ENCODE data around the gene LMNTD1. TPM values are rescaled to one million over a fixed set of nuclear protein-coding genes. Genes with fewer than 3 reads are reported as not detected.
"Not testable (repeated sequence)": the region's sequence is repeated elsewhere in the genome, so short reads cannot be mapped to it uniquely, and the experiment has no call there.

The LMNTD1 gene
- total RNA-seq, 1 experiment from 2014 or later: not detected

GRCh38 chr12:25493682-25494081, 59.4 kb downstream of the LMNTD1 start:
- Histone ChIP-seq H3K27ac (ENCODE audit: low read depth, low read length, poor library complexity, severe bottlenecking) (no peak overlapping the region), H3K36me3 (ENCODE audit: insufficient read depth, low read length, poor library complexity, severe bottlenecking) (no peaks in the 10 kb centered on the region), H3K4me1 (ENCODE audit: insufficient read depth, low read length, poor library complexity, severe bottlenecking) (no peaks in the 10 kb centered on the region), H3K27me3 (replicated peaks; ENCODE audit: insufficient read depth, low read depth, low read length, poor library complexity) (no peaks in the 10 kb centered on the region), H3K9me3 (ENCODE audit: low read depth, low read length, poor library complexity, severe bottlenecking) (no peaks in the 10 kb centered on the region), H3K4me3 (ENCODE audit: low read depth, low read length, poor library complexity, severe bottlenecking) (no peak overlapping the region)
- intact Hi-C loops (cut with micrococcal nuclease; ENCODE audit: unreplicated experiment): no loop called here
- CTCF ChIA-PET: no interaction called here
- no TSS peak for BruUV-seq (replicated peaks)
- DNase-seq (ENCODE audit: low spot score): no peak
- POLR2A ChIA-PET (ENCODE audit: low non-redundant PET): no interaction called here
- TF ChIP-seq, protein P1, sequence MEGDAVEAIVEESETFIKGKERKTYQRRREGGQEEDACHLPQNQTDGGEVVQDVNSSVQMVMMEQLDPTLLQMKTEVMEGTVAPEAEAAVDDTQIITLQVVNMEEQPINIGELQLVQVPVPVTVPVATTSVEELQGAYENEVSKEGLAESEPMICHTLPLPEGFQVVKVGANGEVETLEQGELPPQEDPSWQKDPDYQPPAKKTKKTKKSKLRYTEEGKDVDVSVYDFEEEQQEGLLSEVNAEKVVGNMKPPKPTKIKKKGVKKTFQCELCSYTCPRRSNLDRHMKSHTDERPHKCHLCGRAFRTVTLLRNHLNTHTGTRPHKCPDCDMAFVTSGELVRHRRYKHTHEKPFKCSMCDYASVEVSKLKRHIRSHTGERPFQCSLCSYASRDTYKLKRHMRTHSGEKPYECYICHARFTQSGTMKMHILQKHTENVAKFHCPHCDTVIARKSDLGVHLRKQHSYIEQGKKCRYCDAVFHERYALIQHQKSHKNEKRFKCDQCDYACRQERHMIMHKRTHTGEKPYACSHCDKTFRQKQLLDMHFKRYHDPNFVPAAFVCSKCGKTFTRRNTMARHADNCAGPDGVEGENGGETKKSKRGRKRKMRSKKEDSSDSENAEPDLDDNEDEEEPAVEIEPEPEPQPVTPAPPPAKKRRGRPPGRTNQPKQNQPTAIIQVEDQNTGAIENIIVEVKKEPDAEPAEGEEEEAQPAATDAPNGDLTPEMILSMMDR (conservative IDR thresholded peaks at IDR 0.05; ENCODE audit: low read depth, low read length): no peak
- no peak for TF ChIP-seq EZH2 (IDR thresholded peaks at IDR 0.05; ENCODE audit: borderline replicate concordance, low read depth, low read length, poor library complexity, severe bottlenecking)

DNA sequence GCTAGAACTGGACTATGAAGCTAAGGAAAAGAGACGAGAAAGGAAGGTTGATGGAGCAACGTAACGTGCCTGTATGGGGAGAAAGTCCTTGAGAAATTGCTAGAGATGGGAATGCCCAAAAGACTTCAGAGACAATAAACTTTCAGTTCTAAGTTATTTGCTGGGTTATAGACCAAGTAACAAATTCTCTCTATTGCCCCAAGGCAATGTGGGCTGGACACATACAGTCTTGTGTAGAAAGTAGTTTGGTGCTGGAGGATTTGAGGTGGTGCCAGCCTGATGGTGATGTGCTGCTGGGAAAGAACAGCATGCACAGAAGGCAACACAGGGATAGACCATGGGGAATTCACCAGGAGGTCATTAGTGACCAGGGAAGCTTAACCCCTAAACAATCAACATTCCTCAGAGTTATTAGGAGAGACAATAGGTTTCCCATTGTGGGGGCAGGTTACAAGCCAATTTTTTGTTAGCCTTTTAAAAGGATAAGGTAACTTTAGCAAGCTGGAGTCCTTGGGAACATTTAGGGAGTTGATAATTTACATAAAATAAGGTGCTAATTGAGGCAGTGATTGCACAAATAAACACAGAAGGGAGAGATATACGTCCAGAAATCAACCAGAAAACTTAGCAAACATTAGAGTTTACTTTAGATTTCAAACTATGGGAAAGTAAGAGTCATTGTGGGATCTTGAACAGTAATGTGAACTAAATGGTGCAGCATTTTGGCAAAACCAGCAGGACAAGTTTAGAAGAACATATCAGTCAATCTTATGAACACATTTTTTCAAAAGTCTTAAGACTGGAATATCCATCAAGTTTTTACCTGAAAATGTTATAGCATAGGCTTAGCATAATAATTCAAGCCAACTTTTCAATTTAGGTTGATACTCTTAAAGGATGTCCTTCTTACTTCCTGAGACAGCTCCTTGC, 61.4 kb downstream of the LMNTD1 start:
- Histone ChIP-seq H3K9me3 (ENCODE audit: low read depth, low read length, poor library complexity, severe bottlenecking) (no peaks in the 10 kb centered on the region), H3K4me3 (ENCODE audit: low read depth, low read length, poor library complexity, severe bottlenecking) (no peak overlapping the region), H3K27ac (ENCODE audit: low read depth, low read length, poor library complexity, severe bottlenecking) (no peak overlapping the region), H3K27me3 (replicated peaks; ENCODE audit: insufficient read depth, low read depth, low read length, poor library complexity) (no peaks in the 10 kb centered on the region), H3K4me1 (ENCODE audit: insufficient read depth, low read length, poor library complexity, severe bottlenecking) (no peaks in the 10 kb centered on the region), H3K36me3 (ENCODE audit: insufficient read depth, low read length, poor library complexity, severe bottlenecking) (no peaks in the 10 kb centered on the region)
- intact Hi-C loops (cut with micrococcal nuclease; ENCODE audit: unreplicated experiment): no loop called here
- no TSS peak for BruUV-seq (replicated peaks)
- CTCF ChIA-PET: no interaction called here
- no peak for DNase-seq (ENCODE audit: low spot score)
- POLR2A ChIA-PET (ENCODE audit: low non-redundant PET): no interaction called here
- TF ChIP-seq, protein P1 (conservative IDR thresholded peaks at IDR 0.05; ENCODE audit: low read depth, low read length): no peak
- no peak for TF ChIP-seq EZH2 (IDR thresholded peaks at IDR 0.05; ENCODE audit: borderline replicate concordance, low read depth, low read length, poor library complexity, severe bottlenecking)

DNA sequence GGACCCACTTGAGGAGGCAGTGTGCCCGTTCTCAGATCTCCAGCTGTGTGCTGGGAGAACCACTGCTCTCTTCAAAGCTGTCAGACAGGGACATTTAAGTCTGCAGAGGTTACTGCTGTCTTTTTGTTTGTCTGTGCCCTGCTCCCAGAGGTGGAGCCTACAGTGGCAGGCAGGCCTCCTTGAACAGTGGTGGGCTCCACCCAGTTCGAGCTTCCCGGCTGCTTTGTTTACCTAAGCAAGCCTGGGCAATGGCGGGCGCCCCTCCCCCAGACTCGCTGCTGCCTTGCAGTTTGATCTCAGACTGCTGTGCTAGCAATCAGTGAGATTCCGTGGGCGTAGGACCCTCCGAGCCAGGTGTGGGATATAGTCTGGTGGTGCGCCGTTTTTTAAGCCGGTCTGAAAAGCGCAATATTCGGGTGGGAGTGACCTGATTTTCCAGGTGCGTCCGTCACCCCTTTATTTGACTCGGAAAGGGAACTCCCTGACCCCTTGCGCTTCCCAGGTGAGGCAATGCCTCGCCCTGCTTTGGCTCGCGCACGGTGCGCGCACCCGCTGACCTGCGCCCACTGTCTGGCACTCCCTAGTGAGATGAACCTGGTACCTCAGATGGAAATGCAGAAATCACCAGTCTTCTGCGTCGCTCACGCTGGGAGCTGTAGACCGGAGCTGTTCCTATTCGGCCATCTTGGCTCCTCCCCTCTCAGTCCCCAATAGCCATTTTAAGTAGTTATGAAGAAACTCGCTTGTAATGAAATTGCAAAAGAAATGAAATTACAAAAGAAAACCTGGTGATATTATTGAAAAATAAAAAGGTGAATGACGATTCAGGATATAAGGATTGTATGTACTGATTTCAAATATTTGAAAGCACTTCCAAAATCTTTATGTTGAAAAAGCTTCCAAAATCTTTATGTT, 63.9 kb downstream of the LMNTD1 start:
- H3K36me3 ChIP-seq (ENCODE audit: insufficient read depth, low read length, poor library complexity, severe bottlenecking); CTCF ChIA-PET; H3K27me3 ChIP-seq (replicated peaks; ENCODE audit: insufficient read depth, low read depth, low read length, poor library complexity); H3K4me1 ChIP-seq (ENCODE audit: insufficient read depth, low read length, poor library complexity, severe bottlenecking); H3K9me3 ChIP-seq (ENCODE audit: low read depth, low read length, poor library complexity, severe bottlenecking); intact Hi-C loops (cut with micrococcal nuclease; ENCODE audit: unreplicated experiment); H3K4me3 ChIP-seq (ENCODE audit: low read depth, low read length, poor library complexity, severe bottlenecking); H3K27ac ChIP-seq (ENCODE audit: low read depth, low read length, poor library complexity, severe bottlenecking); BruUV-seq (replicated peaks); DNase-seq (ENCODE audit: low spot score): not testable (repeated sequence)
- POLR2A ChIA-PET (ENCODE audit: low non-redundant PET): interaction anchor here (0.6 kb wide), 1 partner anchor 419 kb away, joined by 4 read pairs; no protein-coding TSS in a partner anchor

All from A673 (cell line).